HepG2 (cell line): ENCODE data around the gene TMC8. TPM values are rescaled to one million over a fixed set of nuclear protein-coding genes. Genes with fewer than 3 reads are reported as not detected.

ENCODE experiments used
- ATAC-seq: fragments of 200-7000 bp; cut with Tn5 transposase; 3 replicates; pipeline ENCODE4 v1.9.1; 2020; ENCODE audit warnings: mild to moderate bottlenecking, moderate library complexity
- BruUV-seq: library from RNA; stranded (reverse); fragments of 400-500 nt; replicated peaks from 2 replicates; lab custom pipeline; 2021; lab: Mats Ljungman, UMichigan
- CTCF ChIA-PET: fragments of 300-600 bp; formaldehyde crosslinking; extraction: SDS; loops from one replicate; lab custom pipeline; 2021; ENCODE audit warnings: low total read pairs, inconsistent platforms, low intra/inter-chr PET ratio; lab: Yijun Ruan, JAX
- POLR2A ChIA-PET: fragments of 350-600 bp; sonication (Branson Sonifier 250); formaldehyde crosslinking; loops from one replicate; lab custom pipeline; 2020; ENCODE audit warnings: antibody characterized with exemption, inconsistent platforms; lab: Yijun Ruan, JAX
- DNase-seq: peaks from one replicate; pipeline ENCODE4 v3.0.0-alpha.2; 2015; ENCODE audit warnings: low spot score
- FAIRE-seq: peaks from 3 replicates; lab custom pipeline; 2011; peaks lifted over from hg19 to GRCh38; lab: Jason Lieb, UNC
- H2AFZ ChIP-seq: one replicate; pipeline ENCODE4 v1.6.1; 2011; ENCODE audit warnings: low read length, inconsistent platforms
- H3K27ac ChIP-seq: fragments of 300-600 bp; 3 replicates; pipeline ENCODE4 v1.8.0; 2011; ENCODE audit warnings: mixed run types, mild to moderate bottlenecking, mixed read lengths, low read length, inconsistent platforms; ENCODE audit not compliant: insufficient read depth; ENCODE audit errors: extremely low read length
- H3K27me3 ChIP-seq, 2 experiments: fragments of 200-600 bp in 1 of 2; 2 replicates in 1 of 2; 3 replicates in 1 of 2; pipeline versions ENCODE4 v1.6.0 to v1.8.0; 2011; ENCODE audit warnings: low read length in 2 of 2, mild to moderate bottlenecking in 2 of 2, moderate library complexity in 2 of 2, inconsistent platforms in 1 of 2; ENCODE audit not compliant: insufficient read depth in 2 of 2, control insufficient read depth in 1 of 2
- H3K36me3 ChIP-seq, 2 experiments: fragments of 200-600 bp in 1 of 2; replicated peaks in 1 of 2; 2 replicates in 1 of 2; 3 replicates in 1 of 2; pipeline versions ENCODE4 v1.5.1 to v1.8.0; 2011; ENCODE audit warnings: low read length in 2 of 2, inconsistent platforms in 1 of 2; ENCODE audit not compliant: insufficient read depth in 2 of 2, control insufficient read depth in 1 of 2
- H3K4me1 ChIP-seq: 2 replicates; pipeline ENCODE4 v1.5.1; 2012; ENCODE audit warnings: low read length, inconsistent platforms; ENCODE audit not compliant: insufficient read depth
- H3K4me2 ChIP-seq: 2 replicates; pipeline ENCODE4 v1.6.0; 2011; ENCODE audit warnings: low read depth, low read length, inconsistent platforms
- H3K4me3 ChIP-seq, 3 experiments: fragments of 200-600 bp in 1 of 3; sonication (generic), shearing (Covaris generic) in 1 of 3; replicated peaks in 1 of 3; 2 replicates each; pipeline ENCODE4 v1.5.1; 2011 to 2016; ENCODE audit warnings: low read length in 3 of 3, inconsistent platforms in 2 of 3, low read depth in 2 of 3, mild to moderate bottlenecking in 2 of 3, control low read depth in 1 of 3, mixed read lengths in 1 of 3; ENCODE audit not compliant: insufficient read depth in 1 of 3
- H3K79me2 ChIP-seq: one replicate; pipeline ENCODE4 v1.6.1; 2011; ENCODE audit warnings: low read length, inconsistent platforms; ENCODE audit not compliant: insufficient read depth
- H3K9ac ChIP-seq: 2 replicates; pipeline ENCODE4 v1.6.0; 2011; ENCODE audit warnings: mild to moderate bottlenecking, low read depth, low read length, inconsistent platforms; ENCODE audit not compliant: insufficient read depth
- H3K9me3 ChIP-seq: 2 replicates; pipeline ENCODE4 v1.5.1; 2012; ENCODE audit warnings: mild to moderate bottlenecking, low read length
- H4K20me1 ChIP-seq: 2 replicates; pipeline ENCODE4 v1.6.0; 2011; ENCODE audit warnings: inconsistent platforms, mild to moderate bottlenecking, low read length, moderate library complexity; ENCODE audit not compliant: insufficient read depth
- ATAD3A ChIP-seq: sonication (generic); formaldehyde crosslinking; IDR thresholded peaks from 2 replicates; pipeline ENCODE4 v1.4.0; 2020; ENCODE audit warnings: missing genetic modification reagents
- ATRX ChIP-seq: sonication (generic); formaldehyde crosslinking; IDR thresholded peaks from 2 replicates; pipeline ENCODE4 v1.4.0; 2020; ENCODE audit warnings: missing genetic modification reagents, borderline replicate concordance
- EEA1 ChIP-seq: sonication (generic); formaldehyde crosslinking; IDR thresholded peaks from 2 replicates; pipeline ENCODE4 v1.5.1; 2020; ENCODE audit warnings: mild to moderate bottlenecking, missing genetic modification reagents, borderline replicate concordance
- GATAD2A ChIP-seq: IDR thresholded peaks from 2 replicates; pipeline ENCODE4 v1.6.1; 2016
- HES4 ChIP-seq: sonication (generic); formaldehyde crosslinking; IDR thresholded peaks from 2 replicates; pipeline ENCODE4 v1.9.0; 2021; ENCODE audit warnings: mild to moderate bottlenecking, missing genetic modification reagents, borderline replicate concordance
- HHEX ChIP-seq: IDR thresholded peaks from 2 replicates; pipeline ENCODE4 v1.6.1; 2016; ENCODE audit warnings: control low read depth
- HMG20A ChIP-seq: IDR thresholded peaks from 2 replicates; pipeline ENCODE4 v1.6.1; 2016; ENCODE audit warnings: borderline replicate concordance
- KAT2B ChIP-seq: fragments of 150-350 bp; IDR thresholded peaks from 2 replicates; pipeline ENCODE4 v1.6.1; 2014; ENCODE audit warnings: low read depth, low read length, borderline replicate concordance
- RBAK ChIP-seq: sonication (generic); formaldehyde crosslinking; IDR thresholded peaks from 2 replicates; pipeline ENCODE4 v1.5.1; 2020; ENCODE audit warnings: mild to moderate bottlenecking, missing genetic modification reagents
- SCMH1 ChIP-seq: sonication (generic); formaldehyde crosslinking; IDR thresholded peaks from 2 replicates; pipeline ENCODE4 v1.9.0; 2021; ENCODE audit warnings: missing genetic modification reagents, mild to moderate bottlenecking, borderline replicate concordance
- SIX1 ChIP-seq: sonication (generic); formaldehyde crosslinking; IDR thresholded peaks from 2 replicates; pipeline ENCODE4 v1.4.0; 2020; ENCODE audit warnings: missing genetic modification reagents, borderline replicate concordance
- SMAD9 ChIP-seq: sonication (generic); formaldehyde crosslinking; IDR thresholded peaks from 2 replicates; pipeline ENCODE4 v1.5.1; 2020; ENCODE audit warnings: mild to moderate bottlenecking, missing genetic modification reagents
- STAT5B ChIP-seq: sonication (generic); formaldehyde crosslinking; IDR thresholded peaks from 2 replicates; pipeline ENCODE4 v1.4.0; 2020; ENCODE audit warnings: missing genetic modification reagents
- ZBTB37 ChIP-seq: sonication (generic); formaldehyde crosslinking; IDR thresholded peaks from 2 replicates; pipeline ENCODE4 v1.4.0; 2020; ENCODE audit warnings: mild to moderate bottlenecking, missing genetic modification reagents
- ZNF460 ChIP-seq: sonication (generic); formaldehyde crosslinking; IDR thresholded peaks from 2 replicates; pipeline ENCODE4 v1.5.1; 2020; ENCODE audit warnings: missing genetic modification reagents, mild to moderate bottlenecking, borderline replicate concordance
- ZNF557 ChIP-seq: sonication (generic); formaldehyde crosslinking; IDR thresholded peaks from 2 replicates; pipeline ENCODE4 v1.4.0; 2020; ENCODE audit warnings: missing genetic modification reagents
- ZNF724P ChIP-seq: sonication (generic); formaldehyde crosslinking; IDR thresholded peaks from 2 replicates; pipeline ENCODE4 v1.8.0; 2022; ENCODE audit warnings: missing genetic modification reagents, borderline replicate concordance
- WGBS: methylation state at CpG from one replicate; pipeline ENCODE4 v1.1.6; 2017; ENCODE audit warnings: low lambda C conversion rate; 5-methylcytosine and 5-hydroxymethylcytosine counted together
- in situ Hi-C: cut with HindIII; loops from 2 replicates; pipeline ENCODE4 v1.10.0; 2017; ENCODE audit warnings: low pct_unique_long_range_greater_than_20kb; ENCODE audit not compliant: extremely low pct_ligation_motif_present
- intact Hi-C: fragments of 100-400 bp; cut with micrococcal nuclease; formaldehyde crosslinking; loops from one replicate; pipeline ENCODE4 v1.10.0; 2022; ENCODE audit not compliant: unreplicated experiment
- polyA plus RNA-seq, 8 experiments: library from polyadenylated mRNA; depleted of rRNA in 3 of 8; stranded (reverse) in 7 of 8; unstranded in 1 of 8; fragments of >200 nt; fragmentation: Illumina TruSeq in 4 of 8; extraction: Trizol in 4 of 8; gene quantifications; 2 replicates each; pipeline versions ENCODE4 v1.2.1 to v1.2.3, GENCODE V29; 2011 to 2016; ENCODE audit warnings: low read depth in 4 of 8, missing spikeins in 1 of 8, mixed read lengths in 1 of 8; ENCODE audit not compliant: insufficient read depth in 1 of 8
- total RNA-seq, 5 experiments: library from RNA; depleted of rRNA; stranded (reverse); fragments of >200 nt; fragmentation: Illumina TruSeq; extraction: Trizol; gene quantifications; 2 replicates each; pipeline ENCODE4 v1.2.3, GENCODE V29; 2016; ENCODE audit warnings: low read depth in 1 of 5

The TMC8 gene
- total and polyA plus RNA-seq, 2 of the 13 experiments (the other 11 are each of a cell fraction or from before 2014, with no cell fraction given), result 0.53 to 7.8 TPM

DNA sequence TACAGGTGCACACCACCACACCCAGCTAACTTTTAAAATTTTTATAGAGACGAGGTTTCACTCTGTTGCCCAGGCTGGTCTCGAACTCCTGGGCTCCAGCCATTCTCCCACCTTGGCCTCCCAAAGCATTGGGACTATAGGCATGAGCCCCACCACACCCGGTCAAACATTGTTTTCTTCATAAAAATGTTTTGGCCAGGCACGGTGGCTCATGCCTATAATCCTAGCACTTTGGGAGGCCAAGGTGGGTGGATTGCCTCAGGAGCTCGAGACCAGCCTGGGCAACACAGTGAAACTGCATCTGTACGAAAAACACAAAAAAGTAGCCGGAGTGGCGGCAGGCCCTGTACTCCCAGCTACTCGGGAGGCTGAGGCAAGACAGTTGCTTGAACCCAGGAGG, 14.2 kb upstream of the TMC8 start:
- H3K4me3 ChIP-seq, result no peak overlapping the region
- H3K9me3 ChIP-seq, result no peaks in the 10 kb centered on the region
- ChIA-PET POLR2A (interaction anchor here (0.8 to 1.2 kb wide), 3 partner anchors 11 to 135 kb away, joined by 3 to 5 read pairs (median 4); no protein-coding TSS in a partner anchor), CTCF (no interaction called here)
- peak; percentile 71 for TF ChIP-seq ZNF460
- no peak for TF ChIP-seq KAT2B
- intact Hi-C loops, result no loop called here
- in situ Hi-C loops, result no loop called here
- DNase-seq, result no peak
- no TSS peak for BruUV-seq
- H3K9ac ChIP-seq, result no peak overlapping the region
- no peaks in the 10 kb centered on the region for H3K27me3 ChIP-seq
- FAIRE-seq, result no peak
- peaks cover 19 to 45% of the 10 kb centered on the region in 2 experiments for H3K36me3 ChIP-seq
- no peaks in the 10 kb centered on the region for H3K79me2 ChIP-seq
- no peak overlapping the region for H2AFZ ChIP-seq
- peaks cover 16% of the 10 kb centered on the region; the same call in 1 of the 2 replicates for H4K20me1 ChIP-seq
- ATAC-seq, result no peak
- WGBS, result 91% methylated on average over 9 of the region's 9 CpGs
- peaks cover 23% of the 10 kb centered on the region for H3K4me1 ChIP-seq
- peak overlapping the region; percentile 53 for H3K27ac ChIP-seq
- no peak overlapping the region for H3K4me2 ChIP-seq

- FAIRE-seq (peak; percentile 15), DNase-seq (no peak), ATAC-seq (peak; percentile 66)
- CTCF ChIA-PET, result interaction anchor here (1.1 to 1.5 kb wide), 2 partner anchors 18 to 20 kb away, joined by 3 to 11 read pairs; no protein-coding TSS in a partner anchor
- no peak overlapping the region for H3K9ac ChIP-seq
- H3K9me3 ChIP-seq, result no peaks in the 10 kb centered on the region
- no peak overlapping the region for H3K4me3 ChIP-seq
- peaks cover 16% of the 10 kb centered on the region; the same call in 1 of the 2 replicates for H4K20me1 ChIP-seq
- no peaks in the 10 kb centered on the region for H3K79me2 ChIP-seq
- H3K27me3 ChIP-seq, result no peaks in the 10 kb centered on the region
- H3K4me2 ChIP-seq, result no peak overlapping the region
- no peak overlapping the region for H2AFZ ChIP-seq
- peaks cover 23% of the 10 kb centered on the region for H3K4me1 ChIP-seq
- in situ Hi-C loops, result no loop called here
- intact Hi-C loops, result loop anchor here (1.0 kb wide), 1 partner anchor 17 kb away; no protein-coding TSS in a partner anchor
- H3K27ac ChIP-seq, result peak overlapping the region; percentile 53
- H3K36me3 ChIP-seq, result peaks cover 23 to 39% of the 10 kb centered on the region in 2 experiments
- 74% methylated on average over 22 of the region's 41 CpGs for WGBS
- POLR2A ChIA-PET, result no interaction called here
- no TSS peak for BruUV-seq
- TF ChIP-seq EEA1 (CRISPR knock-in tag) (peak; percentile 48; the same call in 1 of the 2 replicates), SMAD9 (CRISPR knock-in tag) (no peak), STAT5B (CRISPR knock-in tag) (no peak), HMG20A (CRISPR knock-in tag) (no peak), SIX1 (CRISPR knock-in tag) (no peak), ATAD3A (no peak), ZNF557 (CRISPR knock-in tag) (no peak), ATRX (CRISPR knock-in tag) (no peak), SCMH1 (no peak), RBAK (CRISPR knock-in tag) (no peak), ZNF724P (CRISPR knock-in tag) (no peak; the same call in 1 of the 2 replicates), ZBTB37 (CRISPR knock-in tag) (no peak; the same call in 1 of the 2 replicates), GATAD2A (peak; percentile 89), HES4 (CRISPR knock-in tag) (no peak), HHEX (CRISPR knock-in tag) (no peak)
These were observed 13.3 kb upstream of the TMC8 start for GRCh38 chr17:78117027-78117981.
